C4-2B (cell line): ENCODE measurements around the gene KCTD8.

Source experiments
- H3K27ac ChIP-seq: fragments of 450-650 bp; 2 replicates; pipeline ENCODE4 v1.5.1; 2017
- CTCF ChIP-seq: fragments of 450-650 bp; conservative IDR thresholded peaks from 2 replicates; pipeline ENCODE4 v1.5.1; 2017; ENCODE audit warnings: mild to moderate bottlenecking
- ZFX ChIP-seq: fragments of 450-650 bp; IDR thresholded peaks from 2 replicates; pipeline ENCODE4 v1.6.1; 2017

KCTD8 gene

GRCh38 chr4:44448521-44449461 lies at the start of gene KCTD8:
KCTD8 (minus strand) TSS chr4:44448809.
- H3K27ac ChIP-seq, result no peak within 1 kb of the TSS
- TF ChIP-seq CTCF, result peak; percentile 89
- TF ChIP-seq ZFX, result no peak

GRCh38 chr4:44494810-44495701 lies 46.4 kb upstream of the KCTD8 start:
- no peak overlapping the region for H3K27ac ChIP-seq
- no peak for TF ChIP-seq ZFX
- no peak for TF ChIP-seq CTCF

GRCh38 chr4:44493924-44494323 lies 45.3 kb upstream of the KCTD8 start:
- no peak overlapping the region for H3K27ac ChIP-seq
- TF ChIP-seq ZFX (no peak), CTCF (peak; percentile 65)

- H3K27ac ChIP-seq, result peak overlapping the region; percentile 16; the same call in 1 of the 2 replicates
- TF ChIP-seq ZFX (no peak), CTCF (no peak)
Observed at GRCh38 chr4:44487341-44487740, 38.7 kb upstream of the KCTD8 start.

- no peak overlapping the region for H3K27ac ChIP-seq
- TF ChIP-seq ZFX (no peak), CTCF (no peak)
Observed at GRCh38 chr4:44479731-44480130, 31.1 kb upstream of the KCTD8 start.

GRCh38 chr4:44462259-44462658 lies 13.7 kb upstream of the KCTD8 start:
- H3K27ac ChIP-seq, result no peak overlapping the region
- no peak for TF ChIP-seq CTCF
- no peak for TF ChIP-seq ZFX
